IPS-15b (cell line): ENCODE measurements around the gene PTX4.

Experiments used
- H3K27me3 ChIP-seq: one replicate; pipeline ENCODE4 v1.6.1; 2013; ENCODE audit warnings: low read length; ENCODE audit not compliant: control insufficient read depth, insufficient read depth
- H3K36me3 ChIP-seq: one replicate; pipeline ENCODE4 v1.6.1; 2013; ENCODE audit warnings: low read length; ENCODE audit not compliant: control insufficient read depth, insufficient read depth
- H3K4me1 ChIP-seq: one replicate; pipeline ENCODE4 v1.6.1; 2013; ENCODE audit warnings: mild to moderate bottlenecking, low read length; ENCODE audit not compliant: control insufficient read depth, insufficient read depth
- H3K4me3 ChIP-seq: one replicate; pipeline ENCODE4 v1.5.1; 2013; ENCODE audit warnings: low read depth, low read length
- H3K9ac ChIP-seq: one replicate; pipeline ENCODE4 v1.6.1; 2013; ENCODE audit warnings: low read depth, mild to moderate bottlenecking, low read length
- H3K9me3 ChIP-seq: one replicate; pipeline ENCODE4 v1.6.1; 2013; ENCODE audit warnings: mild to moderate bottlenecking, low read length; ENCODE audit not compliant: control insufficient read depth, insufficient read depth

PTX4 gene

GRCh38 chr16:1530883-1531637 is 42.3 kb upstream of the PTX4 start:
- Histone ChIP-seq H3K27me3 (no peaks in the 10 kb centered on the region), H3K9ac (no peak overlapping the region), H3K4me1 (no peaks in the 10 kb centered on the region), H3K36me3 (no peaks in the 10 kb centered on the region), H3K4me3 (no peak overlapping the region), H3K9me3 (no peaks in the 10 kb centered on the region)

GRCh38 chr16:1530349-1530882 is 41.7 kb upstream of the PTX4 start:
- Histone ChIP-seq H3K9ac (no peak overlapping the region), H3K4me1 (no peaks in the 10 kb centered on the region), H3K36me3 (no peaks in the 10 kb centered on the region), H3K4me3 (no peak overlapping the region), H3K9me3 (no peaks in the 10 kb centered on the region), H3K27me3 (no peaks in the 10 kb centered on the region)

- Histone ChIP-seq H3K4me3 (no peak overlapping the region), H3K9me3 (no peaks in the 10 kb centered on the region), H3K27me3 (no peaks in the 10 kb centered on the region), H3K4me1 (no peaks in the 10 kb centered on the region), H3K9ac (no peak overlapping the region), H3K36me3 (no peaks in the 10 kb centered on the region)
Measured at GRCh38 chr16:1528921-1529537, 40.3 kb upstream of the PTX4 start.

- Histone ChIP-seq H3K9me3 (no peaks in the 10 kb centered on the region), H3K27me3 (no peaks in the 10 kb centered on the region), H3K9ac (no peak overlapping the region), H3K36me3 (no peaks in the 10 kb centered on the region), H3K4me3 (no peak overlapping the region), H3K4me1 (no peaks in the 10 kb centered on the region)
Measured at GRCh38 chr16:1527836-1528811, 39.4 kb upstream of the PTX4 start.

- Histone ChIP-seq H3K4me1 (no peaks in the 10 kb centered on the region), H3K4me3 (no peak overlapping the region), H3K36me3 (no peaks in the 10 kb centered on the region), H3K9ac (no peak overlapping the region), H3K9me3 (no peaks in the 10 kb centered on the region), H3K27me3 (no peaks in the 10 kb centered on the region)
Measured at GRCh38 chr16:1526608-1527555, 38.1 kb upstream of the PTX4 start.

GRCh38 chr16:1525871-1526607 is 37.3 kb upstream of the PTX4 start:
- H3K4me1 ChIP-seq = no peaks in the 10 kb centered on the region
- no peak overlapping the region for H3K9ac ChIP-seq
- no peaks in the 10 kb centered on the region for H3K36me3 ChIP-seq
- H3K4me3 ChIP-seq = no peak overlapping the region
- H3K9me3 ChIP-seq = no peaks in the 10 kb centered on the region
- no peaks in the 10 kb centered on the region for H3K27me3 ChIP-seq

- H3K27me3 ChIP-seq = no peaks in the 10 kb centered on the region
- no peaks in the 10 kb centered on the region for H3K36me3 ChIP-seq
- H3K4me3 ChIP-seq = no peak overlapping the region
- H3K9ac ChIP-seq = no peak overlapping the region
- no peaks in the 10 kb centered on the region for H3K4me1 ChIP-seq
- no peaks in the 10 kb centered on the region for H3K9me3 ChIP-seq
Measured at GRCh38 chr16:1524366-1524765, 35.6 kb upstream of the PTX4 start.

GRCh38 chr16:1523581-1524245 is 35.0 kb upstream of the PTX4 start:
- H3K4me3 ChIP-seq = no peak overlapping the region
- H3K36me3 ChIP-seq = peaks cover 1% of the 10 kb centered on the region
- H3K9me3 ChIP-seq = no peaks in the 10 kb centered on the region
- H3K27me3 ChIP-seq = no peaks in the 10 kb centered on the region
- H3K9ac ChIP-seq = no peak overlapping the region
- no peaks in the 10 kb centered on the region for H3K4me1 ChIP-seq

GRCh38 chr16:1520461-1520860 is 31.7 kb upstream of the PTX4 start:
- H3K36me3 ChIP-seq = peaks cover 3% of the 10 kb centered on the region
- no peaks in the 10 kb centered on the region for H3K9me3 ChIP-seq
- H3K27me3 ChIP-seq = no peaks in the 10 kb centered on the region
- H3K4me3 ChIP-seq = no peak overlapping the region
- no peak overlapping the region for H3K9ac ChIP-seq
- no peaks in the 10 kb centered on the region for H3K4me1 ChIP-seq

GRCh38 chr16:1519831-1520230 is 31.1 kb upstream of the PTX4 start:
- peaks cover 3% of the 10 kb centered on the region for H3K36me3 ChIP-seq
- H3K27me3 ChIP-seq = no peaks in the 10 kb centered on the region
- no peaks in the 10 kb centered on the region for H3K4me1 ChIP-seq
- H3K9me3 ChIP-seq = no peaks in the 10 kb centered on the region
- H3K9ac ChIP-seq = no peak overlapping the region
- H3K4me3 ChIP-seq = no peak overlapping the region
